Kidney (tissue), 14 donors: ENCODE measurements around the gene C3orf20. TPM values are rescaled to one million over a fixed set of nuclear protein-coding genes. Genes with fewer than 3 reads are reported as not detected.

ENCODE experiments used
- DNase-seq, 5 donors: peaks; one replicate each; pipeline ENCODE4 v3.0.0-alpha.2; 2013 to 2020
- FAIRE-seq: peaks from 2 replicates; lab custom pipeline; 2012; peaks lifted over from hg19 to GRCh38; lab: Jason Lieb, UNC
- H3K27ac ChIP-seq, 2 donors: one replicate each; pipeline ENCODE4 v1.7.0; 2013; ENCODE audit warnings: low read depth in 2 of 2, low read length in 2 of 2, inconsistent platforms in 1 of 2
- H3K27me3 ChIP-seq: one replicate; pipeline ENCODE4 v1.7.1; 2013; ENCODE audit warnings: low read length, inconsistent platforms; ENCODE audit not compliant: control insufficient read depth, insufficient read depth
- H3K36me3 ChIP-seq, 3 donors: one replicate each; pipeline versions ENCODE4 v1.7.0 to v1.7.1; 2013; ENCODE audit warnings: low read length in 3 of 3, control low read depth in 1 of 3, inconsistent platforms in 1 of 3; ENCODE audit not compliant: insufficient read depth in 3 of 3, control insufficient read depth in 2 of 3
- H3K4me1 ChIP-seq, 3 donors: one replicate each; pipeline versions ENCODE4 v1.7.0 to v1.7.1; 2013; ENCODE audit warnings: low read length in 3 of 3, inconsistent platforms in 1 of 3, low read depth in 1 of 3; ENCODE audit not compliant: control insufficient read depth in 2 of 3, insufficient read depth in 2 of 3
- H3K4me3 ChIP-seq, 3 donors: one replicate each; pipeline versions ENCODE4 v1.7.0 to v1.8.1; 2013; ENCODE audit warnings: low read length in 3 of 3, control low read depth in 1 of 3, inconsistent platforms in 1 of 3
- H3K9ac ChIP-seq, 3 donors: one replicate each; pipeline versions ENCODE4 v1.7.0 to v1.7.1; 2013; ENCODE audit warnings: low read length in 3 of 3, control low read depth in 1 of 3, inconsistent platforms in 1 of 3
- H3K9me3 ChIP-seq, 3 donors: one replicate each; pipeline versions ENCODE4 v1.7.0 to v1.7.1; 2013; ENCODE audit warnings: low read length in 3 of 3, control low read depth in 1 of 3, inconsistent platforms in 1 of 3; ENCODE audit not compliant: control insufficient read depth in 2 of 3, insufficient read depth in 1 of 3
- CTCF ChIP-seq: IDR thresholded peaks from 3 replicates; pipeline ENCODE4 v1.5.1; 2012; ENCODE audit warnings: mild to moderate bottlenecking, moderate library complexity, borderline replicate concordance; ENCODE audit not compliant: insufficient read depth; ENCODE audit errors: extremely low read depth
- intact Hi-C: fragments of 100-400 bp; cut with DNase I; formaldehyde crosslinking; loops from one replicate; pipeline ENCODE4 v1.11.1; 2022
- polyA plus RNA-seq: library from polyadenylated mRNA; stranded (reverse); fragments of 350-450 nt; fragmentation: Illumina TruSeq; extraction: RNeasy Lipid Tissue Mini Kit (QIAGEN cat#74804); gene quantifications from one replicate; pipeline ENCODE4 v1.2.3, GENCODE V29; 2014; ENCODE audit warnings: low read depth, low replicate concordance; ENCODE audit not compliant: insufficient read depth
- total RNA-seq: library from RNA; stranded (reverse); fragmentation: NEBNext Ultra II Directional; extraction: Animal tissue kit (Norgen Biotek cat#: 25700); gene quantifications from one replicate; pipeline ENCODE4 v1.2.1, GENCODE V29; 2021
- donor health status: control.
- donor health status: control.
- donor health status: control.
- donor health status: control.
- donor health status: control.
- donor health status: DM: yes; HTN: yes; CAD: no.
- donor health status: Normal renal cell carcinoma (clear cell type).

C3orf20 gene
- total and polyA plus RNA-seq, 2 donors from 2014 or later = 0.16 TPM; not detected in 1

GRCh38 chr3:14764331-14765059, 89.6 kb downstream of the C3orf20 start:
- peak in 1 of 5 donors; percentile 10 for DNase-seq
- Histone ChIP-seq H3K36me3 (no peaks in the 10 kb centered on the region), H3K9me3 (no peaks in the 10 kb centered on the region), H3K27ac (no peak overlapping the region), H3K4me1 (no peaks in the 10 kb centered on the region), H3K4me3 (no peak overlapping the region), H3K27me3 (no peaks in the 10 kb centered on the region), H3K9ac (no peak overlapping the region)
- TF ChIP-seq CTCF = no peak
- intact Hi-C loops = no loop called here
- no peak for FAIRE-seq

- no peak for FAIRE-seq
- Histone ChIP-seq H3K9me3 (no peaks in the 10 kb centered on the region), H3K27ac (no peak overlapping the region), H3K36me3 (no peaks in the 10 kb centered on the region), H3K4me1 (no peaks in the 10 kb centered on the region), H3K9ac (no peak overlapping the region), H3K27me3 (no peaks in the 10 kb centered on the region), H3K4me3 (no peak overlapping the region)
- intact Hi-C loops = no loop called here
- DNase-seq = no peak
- no peak for TF ChIP-seq CTCF
These were observed 90.1 kb downstream of the C3orf20 start for GRCh38 chr3:14765060-14765400.

- no peak for TF ChIP-seq CTCF
- Histone ChIP-seq H3K36me3 (no peaks in the 10 kb centered on the region), H3K4me1 (no peaks in the 10 kb centered on the region), H3K27me3 (no peaks in the 10 kb centered on the region), H3K9ac (no peak overlapping the region), H3K4me3 (no peak overlapping the region), H3K27ac (no peak overlapping the region), H3K9me3 (no peaks in the 10 kb centered on the region)
- intact Hi-C loops = no loop called here
- FAIRE-seq = no peak
- no peak for DNase-seq
These were observed 90.9 kb downstream of the C3orf20 start for GRCh38 chr3:14765576-14766427.
